GM19238 (cell line): ENCODE measurements around the gene ANAPC2.

Experiments used
- DNase-seq: peaks from one replicate; pipeline ENCODE4 v3.0.0; 2011; ENCODE audit warnings: low spot score; ENCODE audit not compliant: insufficient read length

ANAPC2 gene

GRCh38 chr9:137227853-137228505 is 39.6 kb upstream of the ANAPC2 start:
- DNase-seq = no peak

- peak; percentile 83 for DNase-seq
Observed at GRCh38 chr9:137227054-137227852, 38.9 kb upstream of the ANAPC2 start, which contains the start of gene RNF224. TSS of gene RNF224 (plus strand) at chr9:137227502. CDS start at chr9:137228336, 834 bp downstream.

- no peak for DNase-seq
Observed at GRCh38 chr9:137226338-137227053, 38.1 kb upstream of the ANAPC2 start.

- DNase-seq = no peak
Observed at GRCh38 chr9:137225699-137226331, 37.5 kb upstream of the ANAPC2 start.

DNA sequence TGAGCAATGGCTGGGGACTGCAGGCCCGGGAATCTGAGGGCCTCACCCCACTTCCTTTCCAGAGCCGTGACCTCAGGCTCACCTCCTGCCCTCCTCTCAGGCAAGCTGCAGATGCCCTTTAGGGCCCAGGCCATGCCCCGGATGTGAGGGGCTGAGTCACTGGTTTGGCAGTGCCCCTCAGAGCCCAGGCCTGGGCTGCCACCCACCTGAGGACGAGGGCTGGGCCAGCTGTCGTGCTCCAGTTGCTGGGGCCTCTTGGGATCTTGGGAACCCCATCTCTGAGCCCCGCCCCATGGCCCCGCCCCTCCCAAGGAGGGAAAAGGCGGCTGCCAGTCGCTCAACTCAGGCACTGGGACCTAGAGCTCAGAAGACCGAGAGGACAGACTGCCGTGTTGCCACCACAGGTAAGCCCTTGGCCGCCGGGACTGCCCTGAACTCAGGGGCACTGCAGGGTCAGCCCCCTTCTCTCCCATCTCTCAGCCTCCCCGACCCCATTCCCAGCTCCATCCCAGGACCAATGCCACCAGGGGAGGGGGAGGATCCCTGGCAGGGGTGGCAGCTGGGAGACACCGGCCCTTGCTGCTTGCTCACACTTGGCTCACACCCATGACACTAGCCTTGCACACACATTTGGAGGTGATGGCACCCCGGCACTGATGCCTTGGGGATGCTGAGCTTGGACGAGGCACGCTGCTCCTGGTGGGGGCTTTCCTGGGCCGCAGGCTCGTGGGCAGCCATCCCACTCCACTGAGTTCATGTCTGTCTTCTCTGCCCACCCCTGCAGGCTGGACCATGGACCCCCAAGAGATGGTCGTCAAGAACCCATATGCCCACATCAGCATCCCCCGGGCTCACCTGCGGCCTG is 36.7 kb upstream of the ANAPC2 start, which contains the start of gene CYSRT1:
TSS of gene CYSRT1 (plus strand) at position 345 of the 865 bp plus-strand sequence. CDS start at position 793, 448 bp downstream.
- DNase-seq = no peak

- peak; percentile 100 for DNase-seq
Observed at GRCh38 chr9:137223078-137223970, 35.0 kb upstream of the ANAPC2 start.

DNA sequence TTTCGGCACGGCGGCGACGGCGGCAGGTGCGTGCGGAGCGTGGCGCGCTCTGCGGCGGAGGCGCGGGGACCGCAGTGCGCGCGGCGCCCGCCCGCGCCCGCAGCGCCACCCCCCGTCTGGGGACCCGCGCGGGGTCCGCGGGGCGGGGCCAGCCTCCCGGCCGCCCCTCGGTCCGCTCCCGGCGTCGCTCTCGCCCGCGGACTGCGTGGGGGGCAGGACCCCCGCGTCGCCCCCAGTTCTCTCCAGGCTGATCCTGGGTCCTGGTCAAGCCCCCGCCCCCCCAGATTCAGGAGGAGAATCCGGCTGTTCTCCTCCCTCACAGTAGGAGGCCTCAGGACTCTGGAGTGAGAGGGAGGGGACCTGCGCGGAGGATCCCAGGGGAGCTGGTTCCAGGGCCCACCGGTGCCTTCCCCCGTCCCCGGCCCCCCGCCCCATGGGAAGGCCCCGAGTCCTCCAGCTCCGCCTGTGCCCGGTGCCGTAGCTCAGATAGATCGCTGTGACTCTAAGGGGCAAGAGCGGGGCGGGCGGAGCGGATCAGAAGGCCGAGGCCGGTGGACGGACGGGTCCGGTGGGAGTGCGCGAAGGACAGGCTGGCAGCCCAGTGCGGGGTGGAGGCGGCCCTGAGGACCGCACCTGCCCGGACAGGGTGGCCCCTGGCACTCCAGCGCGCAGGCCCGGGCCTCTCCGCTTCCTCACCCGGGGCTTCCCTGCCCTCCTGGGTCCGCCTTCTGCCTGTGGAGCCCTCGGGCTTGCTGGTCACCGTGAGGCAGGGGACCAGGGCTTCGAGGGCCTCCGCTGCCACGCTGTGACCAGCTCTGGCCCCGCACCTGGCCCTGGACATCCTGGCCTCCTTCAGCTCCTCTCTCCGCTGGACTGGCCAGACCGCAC is 34.1 kb upstream of the ANAPC2 start, which contains the start of gene RNF208:
TSS of gene RNF208 (minus strand) at position 51 of the 888 bp plus-strand sequence. CDS start 1,028 bp downstream, outside the sequence.
- no peak for DNase-seq

DNA sequence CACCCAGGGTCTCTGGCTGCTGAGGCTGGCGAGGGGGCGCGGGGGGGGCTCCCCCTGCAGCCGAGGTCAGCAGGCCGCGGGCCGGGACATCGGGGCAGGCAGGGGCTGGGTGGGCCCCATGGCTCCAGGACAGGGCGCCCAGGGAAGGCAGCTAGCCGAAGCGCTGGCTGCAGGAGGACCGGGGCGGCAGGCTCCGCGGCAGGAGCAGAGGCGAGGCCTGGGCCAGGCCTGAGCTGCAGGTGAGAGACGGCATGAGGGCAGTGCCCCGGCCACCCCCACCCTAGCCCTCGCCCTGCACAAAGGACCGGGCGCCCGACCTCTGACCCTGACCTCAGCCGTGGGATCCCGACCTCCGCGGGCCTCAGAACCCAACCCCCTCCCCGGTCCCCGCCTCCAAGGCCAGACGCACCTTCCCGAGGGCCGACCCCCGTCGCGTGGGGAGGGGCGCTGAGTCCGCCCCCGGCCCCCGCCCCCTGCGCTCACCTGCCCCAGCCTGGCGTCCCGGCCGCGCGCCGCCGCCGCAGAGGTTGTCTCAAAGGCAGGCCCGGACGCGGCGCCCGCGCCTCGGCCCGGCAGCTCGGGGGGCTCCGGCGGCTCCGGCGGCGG is 33.2 kb upstream of the ANAPC2 start:
- DNase-seq = no peak

DNA sequence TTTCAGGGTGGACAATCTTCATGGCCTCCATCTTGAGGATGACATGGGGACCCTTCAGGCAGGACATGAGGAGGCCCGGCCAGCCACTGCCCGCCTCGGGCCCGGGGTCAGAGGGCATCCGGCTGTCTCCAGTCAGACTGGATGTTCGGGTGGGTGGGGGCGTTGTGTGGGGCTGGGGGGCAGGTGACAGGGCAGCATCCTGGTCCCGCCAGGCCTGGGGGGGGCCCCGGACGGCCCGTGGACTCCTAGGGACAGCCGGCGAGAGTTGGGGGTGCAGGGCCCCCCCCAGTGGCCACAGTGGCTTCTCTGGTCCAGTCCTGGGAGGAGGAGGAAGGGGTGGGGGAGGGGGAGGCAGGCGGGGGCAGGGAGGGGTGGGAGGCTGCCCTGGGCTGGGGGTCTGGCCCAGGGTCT is 32.7 kb upstream of the ANAPC2 start:
- no peak for DNase-seq

- DNase-seq = no peak
Observed at GRCh38 chr9:137220317-137221094, 32.1 kb upstream of the ANAPC2 start.

- DNase-seq = no peak
Observed at GRCh38 chr9:137219757-137220316, 31.5 kb upstream of the ANAPC2 start.

- DNase-seq = no peak
Observed at GRCh38 chr9:137218754-137219271, 30.5 kb upstream of the ANAPC2 start.

DNA sequence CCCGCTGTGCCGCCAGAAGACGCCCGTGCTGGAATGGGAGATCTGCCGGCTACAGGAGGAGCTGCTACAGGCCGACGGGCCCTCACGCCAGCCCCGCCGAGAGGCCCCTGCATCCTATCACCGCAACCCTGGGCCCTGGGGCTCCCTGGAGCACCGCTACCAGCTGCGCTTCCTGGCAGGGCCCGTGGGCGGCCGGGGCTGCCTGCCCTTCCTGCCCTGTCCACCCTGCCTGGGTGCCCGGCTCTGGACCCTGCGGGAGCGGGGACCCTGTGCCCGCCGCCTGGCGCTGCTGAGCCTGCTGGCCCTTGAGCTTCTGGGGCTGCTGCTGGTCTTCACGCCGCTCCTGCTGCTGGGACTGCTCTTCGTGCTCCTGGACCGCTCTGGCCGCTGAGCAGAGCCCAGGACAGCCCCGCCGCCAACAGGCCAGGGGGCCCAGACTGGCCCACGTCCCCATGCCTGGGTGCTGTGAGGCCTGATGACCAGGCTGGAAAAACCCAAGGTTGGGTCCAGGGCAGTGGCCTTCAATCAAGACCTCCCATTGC is 29.9 kb upstream of the ANAPC2 start:
- DNase-seq = no peak

DNA sequence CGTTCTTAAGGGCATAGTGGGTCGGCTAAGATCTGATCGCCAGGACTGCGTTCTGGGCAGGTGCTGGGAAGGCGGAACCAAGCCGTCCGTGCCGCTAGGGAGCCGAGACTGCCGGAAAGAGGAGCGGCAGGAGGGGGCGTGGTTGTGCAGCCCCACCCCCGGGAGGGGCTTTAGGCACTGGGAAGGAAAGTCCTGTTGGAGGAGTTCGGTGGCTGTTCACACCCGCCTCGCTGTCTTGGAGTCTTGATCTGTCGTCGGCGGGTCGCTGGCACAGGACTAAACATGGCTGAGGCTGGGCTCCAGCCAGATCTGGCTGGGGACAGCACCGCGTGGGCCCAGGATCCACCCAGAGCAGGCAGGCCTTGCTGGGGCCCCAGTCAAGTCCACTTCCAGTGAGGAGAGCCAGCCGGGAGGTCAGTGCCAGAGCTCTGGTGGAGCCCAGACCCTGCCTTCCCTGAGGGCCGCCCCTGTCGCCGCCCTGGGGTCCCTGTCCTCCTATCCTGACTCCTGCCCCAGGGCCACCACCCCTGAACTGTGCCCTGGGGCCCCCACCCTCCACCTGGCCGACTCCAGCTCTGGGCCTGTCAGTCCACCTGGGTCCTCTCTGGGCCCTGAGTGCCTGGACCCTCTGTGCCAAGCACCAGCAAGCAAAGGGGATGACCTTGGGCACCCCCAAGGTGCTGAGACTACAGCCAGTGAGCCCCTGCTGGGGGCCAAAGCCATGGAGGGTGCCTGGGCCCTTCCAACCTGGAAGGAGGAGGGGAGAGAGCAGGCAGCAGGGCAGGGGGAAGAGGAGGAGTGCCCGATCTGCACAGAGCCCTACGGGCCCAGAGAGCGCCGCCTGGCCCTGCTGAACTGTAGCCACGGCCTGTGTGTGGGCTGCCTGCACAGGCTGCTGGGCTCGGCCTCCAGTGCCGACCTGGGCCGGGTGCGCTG is 29.2 kb upstream of the ANAPC2 start:
- no peak for DNase-seq
